Keratinocyte (primary cell): ENCODE measurements around the gene CACNA1B.

Experiments
- EZH2 ChIP-seq: IDR thresholded peaks from one replicate; pipeline ENCODE4 v1.6.1; 2012; ENCODE audit warnings: inconsistent platforms, mild to moderate bottlenecking, low read length, moderate library complexity
- TF ChIP-seq, protein P1 (sequence below), 3 experiments: IDR thresholded peaks in 1 of 3; conservative IDR thresholded peaks in 1 of 3; optimal IDR thresholded peaks in 1 of 3; 2 replicates in 2 of 3; 3 replicates in 1 of 3; pipeline versions ENCODE3 to v1.5.1; 2011; ENCODE audit warnings: low read length in 3 of 3, mild to moderate bottlenecking in 3 of 3, moderate library complexity in 2 of 3, control low read depth in 1 of 3, inconsistent platforms in 1 of 3; ENCODE audit not compliant: insufficient read depth in 2 of 3; ENCODE audit errors: extremely low read depth in 1 of 3

DNA sequence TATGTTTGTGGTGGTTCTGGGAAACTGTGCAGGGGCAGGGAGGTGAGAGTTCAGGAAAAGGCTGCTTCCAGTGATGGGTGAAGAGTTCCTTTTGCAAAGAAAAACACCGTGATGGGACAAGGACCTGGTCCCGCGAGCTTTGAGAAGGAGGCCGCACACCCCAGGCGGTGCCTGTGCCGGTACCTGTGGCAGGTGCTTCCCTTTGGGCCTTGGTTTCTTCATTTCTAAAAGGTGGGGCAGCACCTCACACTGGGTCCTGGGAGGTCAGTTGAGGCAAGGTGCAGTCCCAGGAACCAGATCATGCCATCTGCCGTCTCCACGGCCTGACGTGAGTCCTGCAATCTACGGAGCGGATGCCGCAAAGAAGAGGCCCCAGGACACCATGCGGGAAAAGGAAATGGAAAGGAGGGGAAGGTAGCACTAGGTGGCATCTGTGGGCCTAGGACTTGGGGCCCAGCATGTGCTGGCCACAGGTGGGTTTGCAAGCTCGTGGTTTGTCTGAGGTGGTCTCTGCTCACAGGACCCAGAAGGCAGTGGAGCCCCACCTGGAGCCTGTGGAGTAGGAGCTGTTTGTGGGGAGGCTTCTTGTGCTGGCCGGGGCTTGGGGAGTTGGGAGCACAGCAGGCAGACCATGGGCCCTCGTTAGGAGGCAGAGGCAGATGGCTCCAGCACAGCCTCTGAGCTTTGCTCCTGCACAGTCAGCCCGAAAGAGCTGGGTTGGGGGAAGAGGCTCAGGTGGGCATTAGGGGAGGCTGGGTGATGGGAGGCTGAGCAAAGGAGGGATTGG is 131.6 kb downstream of the CACNA1B start:
- TF ChIP-seq, protein P1, sequence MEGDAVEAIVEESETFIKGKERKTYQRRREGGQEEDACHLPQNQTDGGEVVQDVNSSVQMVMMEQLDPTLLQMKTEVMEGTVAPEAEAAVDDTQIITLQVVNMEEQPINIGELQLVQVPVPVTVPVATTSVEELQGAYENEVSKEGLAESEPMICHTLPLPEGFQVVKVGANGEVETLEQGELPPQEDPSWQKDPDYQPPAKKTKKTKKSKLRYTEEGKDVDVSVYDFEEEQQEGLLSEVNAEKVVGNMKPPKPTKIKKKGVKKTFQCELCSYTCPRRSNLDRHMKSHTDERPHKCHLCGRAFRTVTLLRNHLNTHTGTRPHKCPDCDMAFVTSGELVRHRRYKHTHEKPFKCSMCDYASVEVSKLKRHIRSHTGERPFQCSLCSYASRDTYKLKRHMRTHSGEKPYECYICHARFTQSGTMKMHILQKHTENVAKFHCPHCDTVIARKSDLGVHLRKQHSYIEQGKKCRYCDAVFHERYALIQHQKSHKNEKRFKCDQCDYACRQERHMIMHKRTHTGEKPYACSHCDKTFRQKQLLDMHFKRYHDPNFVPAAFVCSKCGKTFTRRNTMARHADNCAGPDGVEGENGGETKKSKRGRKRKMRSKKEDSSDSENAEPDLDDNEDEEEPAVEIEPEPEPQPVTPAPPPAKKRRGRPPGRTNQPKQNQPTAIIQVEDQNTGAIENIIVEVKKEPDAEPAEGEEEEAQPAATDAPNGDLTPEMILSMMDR (optimal IDR thresholded peaks at IDR 0.05 in 1 of 3, IDR thresholded peaks at IDR 0.05 in 1 of 3, conservative IDR thresholded peaks at IDR 0.05 in 1 of 3; ENCODE audit: extremely low read depth in 1 of 3, insufficient read depth in 2 of 3, low read length in 3 of 3), result no peak
- TF ChIP-seq EZH2, result no peak
